ENCODE data around the gene SOCS4.
"Not testable (repeated sequence)": the region's sequence is repeated elsewhere in the genome, so short reads cannot be mapped to it uniquely, and the experiment has no call there.

SOCS4 gene

GRCh38 chr14:55071870-55072640 is 45.0 kb downstream of the SOCS4 start:
- no peak for TF ChIP-seq CTCF (IDR thresholded peaks at IDR 0.05)
- Histone ChIP-seq H3K36me3 (peaks cover 14% of the 10 kb centered on the region), H3K9me3 (no peaks in the 10 kb centered on the region), H3K27ac (no peak overlapping the region), H3K27me3 (peaks cover 16% of the 10 kb centered on the region), H3K4me1 (ENCODE audit: control insufficient read depth in 1 of 2, insufficient read depth in 1 of 2, low read depth in 1 of 2, low read length in 1 of 2) (peaks cover 0 to 3% of the 10 kb centered on the region in 2 experiments), H3K4me3 (ENCODE audit: low read depth in 1 of 2, low read length in 1 of 2) (no peak overlapping the region)

DNA sequence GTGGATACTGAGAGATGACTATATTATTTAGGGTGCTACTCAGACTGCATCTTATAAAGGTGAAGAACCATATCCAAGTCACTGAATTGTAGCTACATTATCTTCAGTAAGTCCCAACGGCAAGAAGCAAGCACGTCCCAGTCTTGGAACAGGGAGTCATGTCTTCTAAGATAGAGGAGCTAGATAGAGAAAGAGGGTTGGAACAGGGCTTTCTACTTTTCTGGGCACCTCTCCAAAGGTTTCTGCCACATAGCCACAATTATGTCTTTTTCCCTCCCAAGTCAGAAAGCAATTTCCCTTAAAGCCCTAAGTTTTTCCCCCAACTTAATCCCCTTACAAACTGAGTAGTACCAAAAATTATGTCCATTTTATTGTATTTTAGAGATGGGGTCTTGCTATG is 46.8 kb downstream of the SOCS4 start:
- H3K27ac ChIP-seq: no peak overlapping the region
- H3K36me3 ChIP-seq: no peaks in the 10 kb centered on the region
- H3K27me3 ChIP-seq: peaks cover 16% of the 10 kb centered on the region
- peaks cover 0 to 3% of the 10 kb centered on the region in 2 experiments for H3K4me1 ChIP-seq (ENCODE audit: control insufficient read depth in 1 of 2, insufficient read depth in 1 of 2, low read depth in 1 of 2, low read length in 1 of 2)
- TF ChIP-seq CTCF (IDR thresholded peaks at IDR 0.05): no peak
- H3K9me3 ChIP-seq: no peaks in the 10 kb centered on the region
- H3K4me3 ChIP-seq (ENCODE audit: low read depth in 1 of 2, low read length in 1 of 2): no peak overlapping the region

GRCh38 chr14:55074662-55075061 is 47.6 kb downstream of the SOCS4 start:
- Histone ChIP-seq H3K27ac (no peak overlapping the region), H3K4me1 (ENCODE audit: control insufficient read depth in 1 of 2, insufficient read depth in 1 of 2, low read depth in 1 of 2, low read length in 1 of 2) (peaks cover 0 to 3% of the 10 kb centered on the region in 2 experiments), H3K36me3 (no peaks in the 10 kb centered on the region), H3K27me3 (peaks cover 16% of the 10 kb centered on the region), H3K4me3 (ENCODE audit: low read depth in 1 of 2, low read length in 1 of 2) (no peak overlapping the region), H3K9me3 (no peaks in the 10 kb centered on the region)
- TF ChIP-seq CTCF (IDR thresholded peaks at IDR 0.05): no peak

DNA sequence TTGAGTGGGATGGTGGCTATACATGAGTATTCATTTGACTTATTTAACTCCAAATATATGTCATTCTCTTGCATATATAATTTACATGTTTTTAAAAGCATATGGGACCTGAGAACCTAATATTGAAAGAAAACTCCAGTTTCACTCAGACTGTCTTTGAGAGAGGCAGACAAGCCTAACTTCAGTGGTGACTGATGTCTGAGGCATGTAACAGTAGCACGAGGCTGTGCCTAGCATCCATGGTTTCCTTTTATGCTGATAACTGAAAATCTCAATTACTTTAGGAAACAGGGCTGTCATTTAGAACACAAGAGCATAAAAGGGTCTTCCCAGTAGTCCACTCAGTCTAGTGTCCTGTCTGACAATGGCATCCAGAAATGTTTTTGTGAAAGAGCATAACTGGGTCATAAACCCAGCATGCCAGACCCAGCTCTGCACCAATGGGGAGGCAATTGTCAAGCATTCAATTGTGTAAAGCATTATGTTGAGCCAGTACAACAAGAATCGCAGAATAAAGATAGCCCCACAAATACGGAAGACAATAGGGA is 48.7 kb downstream of the SOCS4 start:
- Histone ChIP-seq H3K4me3 (ENCODE audit: low read depth in 1 of 2, low read length in 1 of 2) (no peak overlapping the region), H3K27me3 (peaks cover 16% of the 10 kb centered on the region), H3K9me3 (no peaks in the 10 kb centered on the region), H3K4me1 (ENCODE audit: control insufficient read depth in 1 of 2, insufficient read depth in 1 of 2, low read depth in 1 of 2, low read length in 1 of 2) (peaks cover 0 to 6% of the 10 kb centered on the region in 2 experiments), H3K36me3 (no peaks in the 10 kb centered on the region), H3K27ac (no peak overlapping the region)
- TF ChIP-seq CTCF (IDR thresholded peaks at IDR 0.05): no peak

DNA sequence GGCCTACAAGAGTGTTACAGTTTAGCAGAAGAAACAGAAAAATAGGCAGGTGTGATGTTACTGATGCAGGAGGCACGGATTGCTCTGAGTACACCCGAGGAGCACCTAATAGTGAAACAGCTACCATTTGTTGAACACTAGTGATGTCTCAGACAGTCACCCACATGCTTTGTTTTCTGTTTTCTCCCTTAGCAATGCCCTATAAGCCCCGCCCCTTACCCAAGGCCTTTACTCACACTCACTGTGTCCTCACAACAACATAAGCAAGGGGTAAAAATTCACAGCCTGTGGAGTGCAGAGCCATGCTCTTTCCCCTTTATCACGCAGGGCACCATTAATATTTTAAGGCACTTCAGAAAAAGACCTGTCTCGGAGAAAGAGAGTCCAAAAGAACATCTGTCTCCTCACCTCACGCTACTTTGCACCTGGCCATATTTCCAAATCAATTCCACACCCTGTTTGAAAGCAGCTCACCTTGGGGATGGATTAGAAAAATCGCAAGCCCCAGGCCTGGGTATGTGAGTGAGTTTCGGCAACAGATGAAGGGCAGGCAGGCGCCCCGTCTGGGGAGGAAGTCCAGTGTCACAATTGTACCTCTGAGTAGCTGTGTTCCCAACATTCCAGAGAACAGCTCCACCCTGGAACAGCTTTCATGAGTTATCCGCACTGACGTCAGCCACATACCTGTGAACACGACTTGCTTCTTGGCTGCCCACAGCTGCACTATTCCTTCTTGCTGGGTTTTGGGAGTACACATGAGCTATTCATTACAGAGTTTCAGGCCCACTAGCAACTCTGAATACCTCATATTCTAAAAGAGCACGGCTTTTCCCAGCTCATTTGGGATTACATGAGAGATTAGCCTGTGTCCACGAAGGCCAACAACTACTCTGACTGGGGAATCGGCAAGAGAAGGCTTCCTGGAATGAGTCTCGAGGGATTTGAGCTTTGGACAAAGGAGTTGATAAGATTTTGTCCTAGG is 50.4 kb downstream of the SOCS4 start:
- Histone ChIP-seq H3K4me1 (ENCODE audit: control insufficient read depth in 1 of 2, insufficient read depth in 1 of 2, low read depth in 1 of 2, low read length in 1 of 2) (peaks cover 0 to 6% of the 10 kb centered on the region in 2 experiments), H3K27ac (no peak overlapping the region), H3K4me3 (ENCODE audit: low read depth in 1 of 2, low read length in 1 of 2) (no peak overlapping the region), H3K9me3 (no peaks in the 10 kb centered on the region), H3K27me3 (peaks cover 4% of the 10 kb centered on the region), H3K36me3 (no peaks in the 10 kb centered on the region)
- no peak for TF ChIP-seq CTCF (IDR thresholded peaks at IDR 0.05)

DNA sequence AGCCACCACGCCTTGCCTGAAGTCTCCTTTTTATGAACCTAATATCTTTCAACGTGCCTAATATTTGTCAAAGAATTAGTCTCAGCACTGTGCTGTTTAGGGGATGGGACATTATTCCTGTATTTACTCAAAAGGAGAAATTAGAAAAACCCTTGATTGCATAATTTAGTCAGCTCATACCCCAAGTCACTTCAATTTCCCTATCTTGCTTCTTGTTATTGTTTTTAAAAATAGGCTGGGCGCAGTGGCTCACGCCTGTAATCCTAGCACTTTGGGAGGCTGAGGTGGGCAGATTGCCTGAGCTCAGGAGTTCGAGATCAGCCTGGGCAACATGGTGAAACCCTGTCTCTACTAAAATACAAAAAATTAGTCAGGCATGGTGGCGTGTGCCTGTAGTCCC is 52.9 kb downstream of the SOCS4 start:
- not testable (repeated sequence) for H3K36me3 ChIP-seq; H3K27me3 ChIP-seq; H3K4me3 ChIP-seq (ENCODE audit: low read depth in 1 of 2, low read length in 1 of 2); H3K9me3 ChIP-seq; H3K27ac ChIP-seq; H3K4me1 ChIP-seq (ENCODE audit: control insufficient read depth in 1 of 2, insufficient read depth in 1 of 2, low read depth in 1 of 2, low read length in 1 of 2)
